ENCODE measurements around the gene R3HDM2. TPM values are rescaled to one million over a fixed set of nuclear protein-coding genes. Genes with fewer than 3 reads are reported as not detected.

R3HDM2 gene
- total RNA-seq, 2 donors from 2014 or later, result 47.6 to 66.5 TPM

DNA sequence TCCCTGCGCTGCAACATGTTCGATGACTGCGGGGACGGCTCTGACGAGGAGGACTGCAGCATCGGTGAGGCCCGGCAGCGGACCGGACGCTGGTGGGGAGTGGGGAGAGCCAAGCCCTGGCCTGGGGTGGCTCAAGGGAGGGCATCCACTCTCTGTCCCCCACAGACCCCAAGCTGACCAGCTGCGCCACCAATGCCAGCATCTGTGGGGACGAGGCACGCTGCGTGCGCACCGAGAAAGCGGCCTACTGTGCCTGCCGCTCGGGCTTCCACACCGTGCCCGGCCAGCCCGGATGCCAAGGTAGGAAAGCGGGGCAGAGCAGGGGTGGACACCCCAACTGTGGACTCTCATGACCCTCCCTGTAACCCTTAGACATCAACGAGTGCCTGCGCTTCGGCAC is 225.7 kb downstream of the R3HDM2 start:
- intact Hi-C loops (cut with DNase I), result no loop called here
- no peak for ATAC-seq
- no peak for DNase-seq

DNA sequence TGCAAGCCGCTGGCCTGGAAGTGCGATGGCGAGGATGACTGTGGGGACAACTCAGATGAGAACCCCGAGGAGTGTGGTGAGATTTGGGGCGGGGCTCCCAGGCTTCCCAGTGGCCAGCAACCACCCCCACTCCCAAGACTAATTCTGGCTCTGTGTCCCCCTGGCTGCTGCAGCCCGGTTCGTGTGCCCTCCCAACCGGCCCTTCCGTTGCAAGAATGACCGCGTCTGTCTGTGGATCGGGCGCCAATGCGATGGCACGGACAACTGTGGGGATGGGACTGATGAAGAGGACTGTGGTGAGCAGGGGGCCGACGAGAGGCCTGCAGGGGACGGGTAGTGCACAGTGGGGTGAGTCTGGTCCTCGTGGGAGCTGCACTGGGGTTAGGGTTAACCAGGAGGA is 226.4 kb downstream of the R3HDM2 start:
- no peak for ATAC-seq
- DNase-seq, result no peak
- intact Hi-C loops (cut with DNase I), result no loop called here

GRCh38 chr12:57203791-57204190 is 227.1 kb downstream of the R3HDM2 start:
- intact Hi-C loops (cut with DNase I), result no loop called here
- DNase-seq (no peak), ATAC-seq (no peak)

Other genes starting within 250 kb of the R3HDM2 start
- gene NXPH4, start 214.2 kb downstream of the R3HDM2 start, total RNA-seq, result 1 to 10 TPM in 1 of 2 donors, under 1 TPM in 1; 0.50 to 2.1 TPM
- 10 to 100 TPM; 31.1 to 39.6 TPM for gene SHMT2, start 201.3 kb downstream of the R3HDM2 start, total RNA-seq
- gene STAC3, start 179.9 kb downstream of the R3HDM2 start, total RNA-seq, result 1 to 10 TPM; 1.2 to 2.7 TPM
- gene INHBC, start 3.7 kb upstream of the R3HDM2 start, total RNA-seq, result not detected
- not detected for gene INHBE, start 24.3 kb upstream of the R3HDM2 start, total RNA-seq
- gene GLI1, start 28.7 kb upstream of the R3HDM2 start, total RNA-seq, result 1 to 10 TPM in 1 of 2 donors, under 1 TPM in 1; 0.97 to 1.2 TPM
- gene ARHGAP9, start 48.8 kb upstream of the R3HDM2 start, total RNA-seq, result 10 to 100 TPM in 1 of 2 donors, 1 to 10 TPM in 1; 8.0 to 15.2 TPM
- 100 to 1,000 TPM in 1 of 2 donors, 10 to 100 TPM in 1; 74.6 to 115 TPM for gene MARS1, start 57.0 kb upstream of the R3HDM2 start, total RNA-seq
- gene DDIT3, start 89.5 kb upstream of the R3HDM2 start, total RNA-seq, result 10 to 100 TPM; 20.0 to 31.7 TPM
- gene MBD6, start 91.8 kb upstream of the R3HDM2 start, total RNA-seq, result 10 to 100 TPM; 35.7 to 41.5 TPM
- gene DCTN2, start 116.1 kb upstream of the R3HDM2 start, total RNA-seq, result 10 to 100 TPM; 80.5 to 96.7 TPM
- under 1 TPM; 0.10 to 0.18 TPM for gene KIF5A, start 119.0 kb upstream of the R3HDM2 start, total RNA-seq
- gene PIP4K2C, start 160.1 kb upstream of the R3HDM2 start, total RNA-seq, result 10 to 100 TPM; 15.3 to 16.1 TPM
- gene DTX3, start 173.8 kb upstream of the R3HDM2 start, total RNA-seq, result 10 to 100 TPM; 24.5 to 25.3 TPM
- gene ARHGEF25, start 180.4 kb upstream of the R3HDM2 start, total RNA-seq, result 10 to 100 TPM; 13.7 to 17.3 TPM
- 1 to 10 TPM; 2.4 to 3.3 TPM for gene B4GALNT1, start 202.2 kb upstream of the R3HDM2 start, total RNA-seq